ENCODE data around the gene UXS1.

Gene UXS1

DNA sequence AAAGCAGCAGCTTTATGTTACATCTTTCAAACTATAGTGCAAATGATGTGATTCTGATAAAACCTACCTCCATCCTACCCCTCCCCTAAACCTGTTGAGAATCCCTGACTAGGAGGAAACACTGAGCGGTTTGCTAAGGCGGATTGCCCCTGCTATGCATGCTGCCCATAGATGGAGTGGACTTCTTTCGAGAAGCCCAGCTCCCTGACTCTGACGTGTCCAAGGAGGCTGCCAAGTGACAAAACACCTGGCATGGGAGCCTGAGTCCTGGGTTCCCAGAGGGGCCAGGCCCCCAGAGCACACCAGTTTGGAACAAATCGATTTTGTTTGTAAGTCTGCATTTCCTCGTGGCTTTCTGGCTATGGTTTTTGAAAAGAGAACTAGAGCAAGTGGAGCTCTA lies 1.4 kb upstream of the UXS1 start:
- H3K4me3 ChIP-seq (ENCODE audit: low read depth, low read length) = no peak overlapping the region
- TF ChIP-seq, protein P1, sequence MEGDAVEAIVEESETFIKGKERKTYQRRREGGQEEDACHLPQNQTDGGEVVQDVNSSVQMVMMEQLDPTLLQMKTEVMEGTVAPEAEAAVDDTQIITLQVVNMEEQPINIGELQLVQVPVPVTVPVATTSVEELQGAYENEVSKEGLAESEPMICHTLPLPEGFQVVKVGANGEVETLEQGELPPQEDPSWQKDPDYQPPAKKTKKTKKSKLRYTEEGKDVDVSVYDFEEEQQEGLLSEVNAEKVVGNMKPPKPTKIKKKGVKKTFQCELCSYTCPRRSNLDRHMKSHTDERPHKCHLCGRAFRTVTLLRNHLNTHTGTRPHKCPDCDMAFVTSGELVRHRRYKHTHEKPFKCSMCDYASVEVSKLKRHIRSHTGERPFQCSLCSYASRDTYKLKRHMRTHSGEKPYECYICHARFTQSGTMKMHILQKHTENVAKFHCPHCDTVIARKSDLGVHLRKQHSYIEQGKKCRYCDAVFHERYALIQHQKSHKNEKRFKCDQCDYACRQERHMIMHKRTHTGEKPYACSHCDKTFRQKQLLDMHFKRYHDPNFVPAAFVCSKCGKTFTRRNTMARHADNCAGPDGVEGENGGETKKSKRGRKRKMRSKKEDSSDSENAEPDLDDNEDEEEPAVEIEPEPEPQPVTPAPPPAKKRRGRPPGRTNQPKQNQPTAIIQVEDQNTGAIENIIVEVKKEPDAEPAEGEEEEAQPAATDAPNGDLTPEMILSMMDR (IDR thresholded peaks at IDR 0.05; ENCODE audit: borderline replicate concordance, insufficient read depth, low read depth, low read length) = no peak

DNA sequence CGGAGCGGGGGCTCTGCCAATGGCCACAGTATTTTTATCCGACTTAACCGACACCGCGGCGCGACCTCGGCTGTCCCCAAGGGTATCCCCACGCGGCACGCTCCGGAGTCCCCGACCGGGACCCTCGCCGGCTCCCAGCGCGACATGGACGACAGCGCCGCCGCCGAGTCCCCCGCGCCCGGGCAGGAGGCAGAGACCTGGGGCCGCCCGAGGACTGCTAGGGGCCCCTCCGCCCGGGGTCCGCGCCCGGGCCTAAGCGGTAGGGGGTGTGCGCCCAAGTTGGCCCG lies 468 bp downstream of the UXS1 start:
- peak overlapping the region; percentile 77 for H3K4me3 ChIP-seq (ENCODE audit: low read depth, low read length)
- TF ChIP-seq, protein P1 (IDR thresholded peaks at IDR 0.05; ENCODE audit: borderline replicate concordance, insufficient read depth, low read depth, low read length) = no peak

DNA sequence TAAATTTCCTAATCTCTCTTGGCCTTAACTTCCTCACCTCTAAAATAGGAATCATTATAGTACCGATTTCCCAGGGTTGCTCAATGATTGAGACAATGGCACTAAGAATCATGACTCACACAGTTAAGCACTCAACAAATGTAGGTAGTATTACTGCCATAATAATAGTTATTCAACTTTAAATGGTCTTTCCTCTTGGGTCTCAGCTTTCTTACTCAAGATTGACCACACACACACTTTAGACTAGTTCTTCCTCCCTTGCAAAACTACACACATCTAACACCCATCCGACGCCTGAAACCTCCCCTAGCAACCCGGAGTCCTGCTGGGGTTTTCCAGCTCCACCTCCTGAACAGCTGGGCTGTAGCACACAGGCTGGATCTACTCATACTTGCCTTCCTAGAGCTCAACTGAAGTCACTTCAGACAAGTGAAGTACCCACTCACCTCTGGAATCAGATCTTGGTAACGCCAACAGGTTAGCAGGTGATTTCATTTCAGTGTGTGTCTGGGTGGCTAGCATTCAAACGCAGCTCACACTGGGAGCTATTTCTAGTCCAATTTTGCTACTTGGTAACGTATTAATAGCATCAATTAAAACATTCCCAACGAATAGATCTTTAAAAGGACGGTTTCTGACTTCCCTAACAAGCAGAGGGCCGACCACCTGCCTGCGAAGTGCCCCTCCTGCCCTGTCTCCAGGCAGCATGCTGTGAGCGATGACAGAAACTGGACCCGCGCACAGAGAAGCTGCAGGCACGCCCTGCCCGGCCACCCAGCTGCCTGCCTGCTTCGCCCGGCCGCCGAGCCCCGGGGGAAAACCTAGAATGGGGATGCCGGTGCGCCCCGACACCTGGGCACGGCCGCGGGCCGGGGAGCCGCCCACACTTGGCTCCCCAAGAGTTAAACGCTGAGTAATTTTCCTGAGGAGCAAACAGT lies 1.1 kb downstream of the UXS1 start:
- H3K4me3 ChIP-seq (ENCODE audit: low read depth, low read length) = peak overlapping the region; percentile 77
- TF ChIP-seq, protein P1 (IDR thresholded peaks at IDR 0.05; ENCODE audit: borderline replicate concordance, insufficient read depth, low read depth, low read length) = no peak

DNA sequence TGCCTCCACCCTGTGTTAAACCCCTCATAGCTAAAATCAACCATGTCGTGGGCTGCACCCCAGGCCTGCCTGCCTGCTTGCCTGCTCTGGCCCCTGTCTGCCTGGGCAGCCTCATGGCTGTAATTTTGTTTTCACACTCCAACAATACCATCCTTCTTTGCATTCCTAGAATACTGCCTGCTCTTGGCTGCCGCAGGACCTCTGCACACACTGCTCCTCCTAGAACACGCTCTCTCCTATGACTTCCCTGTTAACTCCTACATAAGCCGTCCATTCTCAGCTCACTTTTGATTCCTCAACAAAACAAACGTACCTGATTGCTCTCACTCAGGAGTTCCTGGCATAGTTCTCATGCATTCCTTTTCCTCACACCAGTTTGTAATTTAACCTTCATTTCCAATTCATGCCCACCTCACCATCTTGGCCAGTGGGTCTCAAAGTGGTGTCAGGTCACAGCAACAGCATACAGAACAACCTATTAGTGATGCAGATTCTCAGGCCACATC lies 2.5 kb downstream of the UXS1 start:
- TF ChIP-seq, protein P1 (IDR thresholded peaks at IDR 0.05; ENCODE audit: borderline replicate concordance, insufficient read depth, low read depth, low read length) = no peak
- no peak overlapping the region for H3K4me3 ChIP-seq (ENCODE audit: low read depth, low read length)

DNA sequence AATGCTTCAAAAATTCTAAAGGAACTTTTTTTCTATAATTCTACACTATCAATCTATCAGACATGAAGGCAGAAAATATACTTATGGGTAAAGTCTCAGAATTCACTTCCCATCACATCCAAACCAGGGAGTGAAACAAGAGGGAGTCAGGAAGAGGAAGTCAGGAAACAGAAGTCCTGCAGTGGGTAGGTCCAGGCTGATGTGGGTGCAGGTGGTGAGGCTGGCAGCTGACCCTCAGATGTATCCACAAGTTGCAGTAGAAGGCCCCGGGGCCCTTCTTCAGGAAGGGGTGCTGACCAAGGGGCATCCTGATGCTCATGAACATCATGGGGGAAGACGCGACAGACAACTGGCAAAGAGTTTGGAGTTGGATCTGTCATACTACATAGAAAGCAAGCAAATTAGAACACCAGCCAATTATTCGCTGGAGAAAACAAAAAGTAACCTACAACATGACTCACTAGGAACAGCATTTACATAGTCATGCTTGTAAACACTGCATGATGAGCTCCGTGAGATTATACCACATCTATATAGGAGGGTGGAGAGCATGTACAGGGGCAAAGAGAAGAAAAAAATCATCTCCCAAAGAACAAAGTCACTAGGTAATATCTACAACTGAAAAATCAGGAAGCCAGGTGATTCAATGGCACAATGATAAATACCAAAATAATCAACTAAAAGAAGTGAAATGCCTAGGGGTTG lies 4.2 kb downstream of the UXS1 start:
- TF ChIP-seq, protein P1 (IDR thresholded peaks at IDR 0.05; ENCODE audit: borderline replicate concordance, insufficient read depth, low read depth, low read length) = no peak
- H3K4me3 ChIP-seq (ENCODE audit: low read depth, low read length) = no peak overlapping the region

DNA sequence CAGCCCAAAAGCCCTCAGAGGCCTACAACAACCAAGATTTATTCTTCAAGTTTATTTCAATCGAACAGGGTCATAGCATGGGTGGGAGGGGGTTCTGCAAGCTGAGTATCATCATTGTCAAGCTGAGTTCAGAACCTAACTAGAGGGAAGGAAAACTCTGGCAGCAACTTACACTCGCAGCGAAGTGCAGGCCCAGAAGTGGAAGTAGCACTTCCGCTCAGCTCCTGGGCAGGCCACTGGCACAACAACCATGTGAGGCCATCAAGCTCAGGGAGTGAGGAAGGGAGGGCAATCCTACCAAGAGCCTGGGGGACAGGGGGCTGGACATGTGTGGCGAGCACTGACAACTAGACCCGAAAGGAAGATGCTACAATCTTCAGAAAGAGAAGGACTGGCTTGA lies 4.8 kb downstream of the UXS1 start:
- TF ChIP-seq, protein P1 (IDR thresholded peaks at IDR 0.05; ENCODE audit: borderline replicate concordance, insufficient read depth, low read depth, low read length) = no peak
- H3K4me3 ChIP-seq (ENCODE audit: low read depth, low read length) = no peak overlapping the region

All from GM12875 (cell line).